GM21737 (cell line): ENCODE measurements around the gene PRXL2B.
"Not testable (repeated sequence)": the region's sequence is repeated elsewhere in the genome, so short reads cannot be mapped to it uniquely, and the experiment has no call there.

Experiments
- ATAC-seq: cut with Tn5 transposase; IDR thresholded peaks from one replicate; pipeline ENCODE4 v1.9.1; 2021; ENCODE audit warnings: mild to moderate bottlenecking, moderate library complexity; ENCODE audit not compliant: unreplicated experiment

PRXL2B gene

DNA sequence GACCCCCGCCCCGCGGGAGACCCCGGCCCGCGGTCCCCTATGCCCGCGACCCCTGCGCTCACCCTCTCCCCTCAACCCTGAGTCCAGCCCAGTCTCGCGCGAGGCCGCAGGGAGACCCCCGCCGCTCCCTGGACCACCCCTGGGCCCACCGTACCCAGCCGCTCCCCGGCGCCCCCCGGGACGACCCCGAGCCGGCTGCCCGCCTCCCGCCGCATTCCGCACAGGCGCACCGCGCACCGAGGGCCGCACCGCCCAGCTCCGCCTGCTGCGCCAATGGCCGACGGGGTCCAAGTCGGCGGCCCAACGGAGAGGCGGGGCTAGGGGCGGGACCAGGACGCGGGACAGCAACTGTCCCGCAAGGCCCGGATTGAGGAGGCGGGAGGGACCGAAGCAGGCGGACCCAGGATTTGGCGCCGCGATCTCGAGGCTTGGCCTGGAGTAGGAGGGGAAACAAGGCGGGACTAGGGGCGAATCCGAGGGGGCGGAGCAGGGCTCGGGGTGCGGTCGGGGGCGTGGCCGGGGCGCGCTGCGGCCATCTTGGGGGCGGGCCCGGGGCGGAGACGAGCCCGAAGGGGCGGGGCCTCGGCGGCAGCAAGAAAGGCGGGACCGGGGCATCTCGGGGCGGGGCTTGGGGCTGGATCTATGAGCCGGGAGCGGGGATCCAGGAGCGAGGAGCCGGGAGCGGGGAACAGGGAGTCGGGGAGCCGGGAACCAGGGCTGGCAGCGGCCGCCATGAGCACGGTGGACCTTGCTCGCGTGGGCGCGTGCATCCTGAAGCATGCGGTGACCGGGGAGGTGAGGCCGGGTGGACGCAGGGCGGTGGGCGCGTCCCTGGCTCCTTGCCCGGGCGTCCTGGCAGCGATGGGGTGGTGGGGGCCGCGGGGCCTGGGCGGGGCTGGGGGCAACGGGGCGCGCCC lies at the start of gene PRXL2B:
Gene PRXL2B, plus strand, starts transcription at position 624 of the 917 bp plus-strand sequence. Its CDS starts 109 bp downstream, at position 733.
- peak; percentile 61 for ATAC-seq

DNA sequence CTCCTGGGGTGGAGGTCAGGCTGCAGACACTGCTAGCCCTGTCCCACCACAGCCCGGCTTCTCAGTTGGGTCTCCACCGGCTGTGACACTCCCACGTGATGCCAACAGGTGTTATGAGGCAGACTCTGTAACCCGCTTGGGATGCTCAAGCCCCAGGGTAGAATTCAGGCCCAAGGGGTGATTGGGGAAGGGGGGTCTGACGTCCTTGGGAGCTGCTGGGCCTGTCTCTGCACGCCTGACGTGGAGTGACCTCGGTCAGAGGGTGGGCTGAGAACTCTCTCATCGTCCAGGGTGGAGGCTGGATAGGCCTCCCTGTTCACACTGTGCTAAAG lies 48.8 kb upstream of the PRXL2B start:
- ATAC-seq = no peak

GRCh38 chr1:2538376-2538775 lies 48.2 kb upstream of the PRXL2B start:
- no peak for ATAC-seq

DNA sequence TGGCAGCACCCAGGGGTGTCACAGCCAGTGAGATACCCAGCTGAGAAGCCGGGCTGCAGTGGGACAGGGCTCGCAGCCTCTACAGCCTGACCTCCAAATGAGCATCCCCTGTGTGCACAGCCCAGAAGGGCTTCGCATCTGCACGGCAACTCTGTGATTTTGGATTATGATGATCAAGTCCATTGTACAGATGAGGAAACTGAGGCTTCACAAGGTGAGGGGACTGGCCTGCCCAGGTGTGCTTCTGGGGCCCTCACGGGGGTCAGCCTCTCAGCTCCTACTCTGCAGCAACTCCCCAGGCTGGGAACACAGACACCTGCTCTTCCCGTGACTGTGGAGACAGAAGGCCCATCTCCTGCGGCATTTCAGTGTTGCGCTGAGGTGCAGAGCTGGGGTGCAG lies 47.7 kb upstream of the PRXL2B start:
- ATAC-seq = no peak

- no peak for ATAC-seq
Observed at GRCh38 chr1:2539312-2539907, 47.2 kb upstream of the PRXL2B start.

DNA sequence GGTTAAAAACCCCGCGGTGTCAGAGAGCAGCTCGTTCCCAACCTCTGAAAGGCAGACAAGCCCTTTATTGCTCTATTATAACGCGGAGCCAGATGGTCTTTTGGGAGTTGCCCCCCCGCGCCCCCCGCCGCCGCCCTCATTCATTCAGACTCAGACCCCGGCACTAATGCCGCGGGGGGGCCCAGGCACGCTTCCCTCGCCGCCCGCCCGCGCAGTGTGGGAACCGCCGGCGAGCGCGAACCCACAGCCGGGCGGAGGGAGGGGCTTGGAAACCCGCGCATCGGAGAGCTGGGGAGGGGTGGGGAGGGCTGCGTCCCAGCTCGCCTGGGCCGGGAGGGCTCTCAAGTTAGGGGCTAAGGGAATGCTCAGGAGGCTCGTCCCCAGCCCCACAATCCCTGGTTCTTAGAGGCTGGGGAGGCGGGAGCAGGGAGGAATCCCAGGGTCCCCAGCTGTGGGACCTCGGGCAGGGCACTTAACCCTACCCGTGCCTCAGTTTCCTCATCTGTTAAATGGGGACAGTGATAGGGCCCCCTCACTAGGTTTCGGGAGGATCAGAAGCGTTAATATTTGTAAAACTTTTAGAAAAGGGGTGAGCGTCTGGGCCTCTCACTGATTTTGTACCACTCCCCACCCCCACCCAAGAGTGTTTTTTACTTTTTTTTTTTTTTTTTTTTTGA lies 45.6 kb upstream of the PRXL2B start:
- ATAC-seq = no peak

DNA sequence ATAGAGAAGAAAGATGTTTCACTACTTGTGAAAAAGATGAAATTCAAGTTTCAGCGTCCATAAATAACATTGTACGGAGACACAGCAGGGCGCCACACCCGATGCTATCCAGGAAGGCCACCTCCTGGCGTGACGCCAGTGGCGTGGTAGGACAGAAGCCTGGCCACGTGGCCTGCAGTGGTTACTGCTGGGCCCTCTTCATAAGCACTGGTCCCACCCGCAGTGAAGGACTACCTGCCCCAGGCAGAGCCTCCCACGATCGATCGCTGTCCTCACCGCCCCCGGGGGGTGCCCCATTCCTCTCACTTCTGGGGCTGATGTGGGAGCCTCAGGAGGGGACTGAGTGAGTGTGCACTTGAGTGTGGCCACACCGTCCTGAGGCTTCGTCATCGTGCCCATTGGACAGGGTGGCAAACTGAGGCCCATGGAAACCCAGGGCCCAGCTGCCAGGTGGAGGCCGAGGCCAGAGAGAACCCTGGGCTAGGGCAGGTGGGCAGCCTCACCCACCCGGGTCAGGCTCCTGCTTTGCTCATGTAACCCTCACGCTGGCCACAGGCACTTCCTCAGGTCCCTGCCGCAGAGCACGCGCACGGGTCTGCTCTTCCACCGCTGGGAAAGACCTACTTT lies 44.8 kb upstream of the PRXL2B start:
- no peak for ATAC-seq

DNA sequence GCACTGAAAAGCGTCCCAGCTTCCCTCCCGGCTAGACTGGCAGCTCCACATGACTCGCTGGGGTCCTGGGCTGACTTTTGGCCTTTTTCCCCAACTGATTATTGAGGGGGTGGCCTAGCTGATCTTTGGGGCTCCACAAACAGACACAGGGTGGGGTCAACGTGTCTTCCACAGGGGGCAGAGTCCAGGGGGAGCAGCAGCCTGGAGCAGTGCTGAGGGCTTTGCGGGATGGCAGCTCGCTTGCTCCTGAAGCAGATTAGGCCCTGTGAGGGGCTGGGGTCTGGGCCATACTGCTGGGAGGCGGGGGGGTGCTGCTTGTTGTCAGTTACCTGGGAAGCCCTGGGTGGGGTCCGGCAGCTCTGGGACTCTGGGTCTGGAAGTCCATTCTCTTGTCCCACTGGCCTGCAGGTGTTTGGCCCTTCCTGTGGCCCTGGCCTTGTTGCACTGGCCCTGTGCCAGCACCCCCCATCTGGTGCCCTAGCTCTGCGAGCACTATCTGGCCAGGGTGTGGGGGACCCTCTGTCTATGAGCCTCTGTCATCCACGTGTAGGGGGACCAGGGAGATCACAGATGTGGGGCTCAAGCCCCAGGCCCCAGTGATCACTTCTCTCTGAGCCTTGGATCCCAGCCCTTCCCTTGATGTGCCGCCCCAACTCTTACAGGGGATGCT lies 44.2 kb upstream of the PRXL2B start:
- no peak for ATAC-seq

DNA sequence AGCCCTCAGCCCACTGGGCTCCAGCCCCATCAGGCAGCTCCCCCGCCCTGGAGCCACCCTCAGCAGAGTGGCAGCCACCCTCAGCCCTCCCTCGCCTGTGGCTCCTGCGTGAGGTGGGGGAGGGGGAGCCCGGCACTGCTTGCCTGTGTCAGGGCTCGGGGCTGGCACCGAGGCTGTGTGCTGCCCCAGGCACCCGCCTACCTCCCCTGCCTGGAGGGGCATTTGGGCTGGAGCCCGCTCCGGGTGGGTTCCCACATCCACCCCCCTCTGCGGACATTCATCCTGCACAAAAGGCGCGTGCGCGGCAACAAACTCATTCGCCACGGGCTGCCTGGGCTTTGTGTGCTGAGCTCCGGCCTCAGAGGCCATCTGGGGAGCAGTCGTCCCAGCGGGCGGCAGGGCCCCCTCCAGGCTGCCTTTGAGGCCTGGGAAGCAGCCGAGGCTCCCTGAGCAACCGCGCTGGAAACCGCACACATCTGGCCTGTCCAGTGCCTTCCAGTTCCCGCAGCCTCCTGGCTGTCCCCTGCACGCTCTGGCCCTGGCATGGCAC lies 43.0 kb upstream of the PRXL2B start:
- no peak for ATAC-seq

DNA sequence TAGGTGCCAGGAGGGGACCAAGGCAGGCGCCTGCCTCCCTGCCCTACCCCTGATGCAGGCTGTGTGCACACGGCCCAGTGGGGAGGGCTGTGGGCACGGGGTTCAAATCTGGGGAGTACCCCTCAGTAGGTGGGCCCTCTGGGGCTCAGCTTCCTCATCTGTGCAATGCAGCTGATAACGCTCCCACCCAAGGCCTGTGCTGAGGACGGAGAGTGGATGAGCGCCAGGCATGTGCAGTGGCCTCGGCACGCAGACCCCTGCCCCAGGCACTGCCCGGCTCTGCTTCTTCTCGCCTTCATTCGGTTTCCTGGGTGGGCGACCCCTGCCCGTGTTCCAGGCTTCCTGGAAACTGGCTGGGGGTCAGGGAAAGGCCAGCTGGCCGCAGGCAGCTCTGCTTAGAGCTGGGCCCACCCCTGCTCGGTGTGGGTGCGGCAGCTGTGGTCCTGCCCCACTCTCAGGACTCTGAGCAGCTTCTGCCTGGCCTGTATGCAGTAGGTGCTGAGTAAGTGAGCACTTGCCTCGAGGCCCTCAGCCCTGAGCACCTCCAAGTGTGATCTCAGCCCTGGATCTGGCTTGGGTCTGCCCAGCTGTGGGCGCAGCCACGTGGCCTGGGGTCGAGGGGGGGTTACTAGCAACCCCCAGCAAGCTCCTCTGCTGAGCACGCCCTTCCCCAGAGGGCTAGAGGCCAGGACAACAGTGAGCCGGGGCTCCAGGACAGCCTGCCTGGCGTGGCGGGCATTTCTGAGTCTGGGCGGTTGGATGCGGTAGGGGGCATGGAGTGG lies 42.3 kb upstream of the PRXL2B start:
- no peak for ATAC-seq

DNA sequence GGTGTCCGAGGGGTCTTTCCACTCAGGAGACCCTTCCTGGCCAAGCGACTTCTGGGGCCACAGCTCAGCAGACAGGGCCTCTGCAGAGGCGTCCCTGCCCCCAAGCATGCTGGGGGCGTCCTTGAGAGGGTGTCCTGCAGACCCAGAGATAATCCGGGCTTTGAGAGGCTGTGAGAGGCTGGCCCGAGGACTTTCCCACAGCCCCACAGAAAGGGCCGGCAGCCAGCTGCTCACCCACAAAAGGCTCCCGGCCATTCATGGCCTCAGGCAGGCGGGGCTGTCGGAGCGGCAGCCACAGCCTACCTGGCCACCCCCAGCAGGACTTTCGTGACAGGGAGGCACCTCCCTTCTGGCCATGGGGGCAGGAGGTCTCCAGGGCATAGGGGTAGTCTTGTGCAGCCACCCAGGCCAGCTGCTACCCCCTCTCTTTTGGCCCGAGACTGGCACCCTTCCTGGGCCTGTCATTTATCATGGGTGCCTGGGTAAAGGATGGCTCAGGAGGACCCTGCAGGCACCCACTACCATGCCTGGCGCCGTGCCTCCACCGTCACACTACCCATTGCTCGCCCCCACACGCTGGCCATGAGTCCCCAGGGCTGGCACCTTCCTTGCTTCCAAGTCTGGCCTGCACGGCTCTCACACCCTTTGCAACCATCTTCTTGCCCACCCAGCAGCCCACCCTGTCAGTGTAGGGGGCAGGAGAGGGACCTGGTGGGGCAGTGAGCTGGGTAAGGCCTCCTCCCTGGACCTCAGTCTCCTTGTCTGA lies 41.5 kb upstream of the PRXL2B start:
- no peak for ATAC-seq

- peak; percentile 33 for ATAC-seq
Observed at GRCh38 chr1:2545754-2546514, 40.6 kb upstream of the PRXL2B start.

- ATAC-seq = peak; percentile 37
Observed at GRCh38 chr1:2546515-2547209, 39.9 kb upstream of the PRXL2B start.

- ATAC-seq = no peak
Observed at GRCh38 chr1:2547210-2548067, 39.1 kb upstream of the PRXL2B start.

- peak; percentile 13 for ATAC-seq
Observed at GRCh38 chr1:2548068-2548589, 38.4 kb upstream of the PRXL2B start.

- not testable (repeated sequence) for ATAC-seq
Observed at GRCh38 chr1:2549367-2550029, 37.1 kb upstream of the PRXL2B start.
